AG10803 (cell line): ENCODE results near the gene C9orf78.

Source experiments
- DNase-seq: peaks from one replicate; pipeline ENCODE4 v3.0.0; 2010; ENCODE audit warnings: low read depth
- H3K4me3 ChIP-seq: 2 replicates; pipeline ENCODE4 v1.5.1; 2011; ENCODE audit warnings: mild to moderate bottlenecking, low read length, control low read depth
- TF ChIP-seq, protein P1 (sequence below): conservative IDR thresholded peaks from 2 replicates; pipeline ENCODE4 v1.5.1; 2011; ENCODE audit warnings: mild to moderate bottlenecking, low read length, control low read depth, inconsistent platforms

C9orf78 gene

DNA sequence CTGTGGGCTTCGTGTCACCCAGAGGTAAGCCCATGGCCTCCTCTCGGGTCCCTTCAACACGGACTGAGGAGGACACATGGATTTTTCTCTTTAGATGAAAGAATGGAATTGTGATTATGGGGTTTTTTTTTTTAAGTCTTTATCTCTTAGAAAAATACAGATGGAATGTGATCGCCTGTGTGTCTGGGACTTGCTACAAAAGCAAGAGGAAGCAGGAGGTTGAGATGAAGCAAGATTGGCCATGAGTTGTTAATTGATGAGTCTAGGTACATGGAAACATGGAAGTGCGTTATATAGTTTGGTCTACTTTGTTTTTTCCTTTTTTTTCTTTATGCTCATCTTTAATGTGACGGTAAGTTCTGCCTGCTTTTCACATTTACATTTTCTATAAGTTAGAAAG is 14.8 kb upstream of the C9orf78 start:
- TF ChIP-seq, protein P1, sequence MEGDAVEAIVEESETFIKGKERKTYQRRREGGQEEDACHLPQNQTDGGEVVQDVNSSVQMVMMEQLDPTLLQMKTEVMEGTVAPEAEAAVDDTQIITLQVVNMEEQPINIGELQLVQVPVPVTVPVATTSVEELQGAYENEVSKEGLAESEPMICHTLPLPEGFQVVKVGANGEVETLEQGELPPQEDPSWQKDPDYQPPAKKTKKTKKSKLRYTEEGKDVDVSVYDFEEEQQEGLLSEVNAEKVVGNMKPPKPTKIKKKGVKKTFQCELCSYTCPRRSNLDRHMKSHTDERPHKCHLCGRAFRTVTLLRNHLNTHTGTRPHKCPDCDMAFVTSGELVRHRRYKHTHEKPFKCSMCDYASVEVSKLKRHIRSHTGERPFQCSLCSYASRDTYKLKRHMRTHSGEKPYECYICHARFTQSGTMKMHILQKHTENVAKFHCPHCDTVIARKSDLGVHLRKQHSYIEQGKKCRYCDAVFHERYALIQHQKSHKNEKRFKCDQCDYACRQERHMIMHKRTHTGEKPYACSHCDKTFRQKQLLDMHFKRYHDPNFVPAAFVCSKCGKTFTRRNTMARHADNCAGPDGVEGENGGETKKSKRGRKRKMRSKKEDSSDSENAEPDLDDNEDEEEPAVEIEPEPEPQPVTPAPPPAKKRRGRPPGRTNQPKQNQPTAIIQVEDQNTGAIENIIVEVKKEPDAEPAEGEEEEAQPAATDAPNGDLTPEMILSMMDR, result no peak
- no peak overlapping the region for H3K4me3 ChIP-seq

DNA sequence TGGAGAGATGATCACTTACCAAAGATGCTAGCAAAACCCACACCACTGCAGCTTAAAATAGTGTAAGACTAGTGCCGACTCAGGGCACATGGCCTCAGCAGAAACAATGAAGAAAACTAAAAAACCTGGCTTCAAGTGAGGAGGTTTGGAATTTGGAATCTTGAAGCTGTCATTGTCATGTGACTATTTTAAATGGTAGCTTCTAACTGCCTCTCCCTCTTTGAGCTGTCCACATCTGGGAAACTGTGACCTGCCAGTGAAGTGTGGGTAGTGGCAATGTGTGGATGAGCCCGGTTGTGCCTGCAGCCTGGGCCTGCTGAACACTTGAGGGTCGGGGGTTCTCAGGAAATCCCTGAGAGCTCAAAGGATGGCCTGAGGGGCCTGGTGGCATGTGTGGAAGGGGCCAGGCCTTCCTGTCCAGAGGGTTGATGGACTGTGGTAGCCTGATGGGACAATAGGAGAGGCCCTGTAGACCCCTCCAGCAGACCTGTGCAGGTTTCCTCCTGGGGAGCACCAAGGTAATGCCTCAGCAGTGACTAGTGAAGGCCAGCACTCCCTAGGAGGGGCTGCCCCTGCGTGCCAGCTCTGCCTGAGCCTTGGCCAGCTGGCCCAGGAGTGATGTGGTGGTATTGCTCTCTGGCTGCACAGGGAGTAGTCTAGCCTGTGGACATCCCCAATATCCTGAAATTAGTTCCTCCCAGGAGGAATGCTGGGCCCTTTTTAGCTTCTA is 13.8 kb upstream of the C9orf78 start:
- DNase-seq, result no peak
- TF ChIP-seq, protein P1, result no peak

More for the DNA sequence above, 14.8 kb upstream of the C9orf78 start:
- no peak for DNase-seq

DNA sequence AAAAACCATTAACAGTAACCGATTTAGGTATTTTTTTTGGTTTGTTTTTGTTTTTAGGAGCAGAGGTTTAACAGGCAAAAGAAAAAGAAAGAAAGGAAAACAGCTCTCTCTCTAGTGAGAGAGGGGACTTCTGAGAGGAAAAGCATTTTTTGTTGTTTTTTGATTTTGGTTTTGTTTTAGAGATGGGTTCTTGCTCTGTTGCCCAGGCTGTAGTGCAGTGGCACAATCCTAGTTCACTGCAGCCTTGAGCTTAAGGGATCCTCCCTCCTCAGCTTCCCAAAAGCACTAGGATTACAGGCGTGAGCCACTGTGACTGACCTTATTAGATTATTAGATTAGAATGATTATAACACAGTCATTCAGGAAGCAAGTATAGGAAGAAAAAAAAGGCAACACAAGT is 10.3 kb upstream of the C9orf78 start:
- TF ChIP-seq, protein P1, result no peak
- DNase-seq, result no peak
- no peak overlapping the region for H3K4me3 ChIP-seq

More for the DNA sequence above, 13.8 kb upstream of the C9orf78 start:
- H3K4me3 ChIP-seq, result no peak overlapping the region

DNA sequence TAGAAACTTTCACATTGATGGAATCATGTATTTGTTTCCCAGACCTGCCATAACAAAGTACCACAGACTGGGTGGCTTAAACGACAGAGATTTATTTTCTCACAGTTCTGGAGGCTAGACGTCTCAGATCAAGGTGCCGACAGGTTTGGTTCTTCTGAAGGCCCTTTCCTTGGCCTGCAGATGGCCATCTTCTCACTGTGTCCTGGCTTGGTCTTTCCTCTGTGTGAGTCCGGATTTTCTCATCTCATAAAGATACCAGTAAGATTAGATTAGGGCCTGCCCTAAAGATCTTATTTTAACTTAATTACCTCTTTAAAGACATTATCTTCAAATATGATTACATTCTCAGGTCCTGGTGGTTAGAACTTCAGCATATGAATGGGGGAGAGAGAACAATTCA is 6.0 kb upstream of the C9orf78 start:
- no peak for DNase-seq
- H3K4me3 ChIP-seq, result no peak overlapping the region
- TF ChIP-seq, protein P1, result no peak

DNA sequence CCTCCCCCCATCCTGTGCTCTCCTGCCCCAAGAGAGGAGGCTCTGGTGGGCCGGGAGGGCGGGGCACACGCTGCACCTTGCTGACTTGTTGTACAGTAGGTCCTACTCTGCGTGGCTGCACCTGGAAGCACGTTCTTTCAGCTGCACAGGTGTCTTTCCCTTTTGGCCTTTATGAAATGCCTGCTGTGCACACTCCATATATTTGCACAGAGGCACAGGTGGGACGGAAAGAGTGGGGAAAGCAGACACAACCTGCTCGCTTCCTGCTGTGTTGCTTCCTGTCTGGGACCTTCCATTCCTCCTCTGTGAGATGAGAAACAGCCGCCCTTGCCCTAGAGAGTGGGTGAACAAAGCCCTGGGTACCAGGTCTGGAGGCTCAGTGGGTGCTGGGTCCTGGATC is 5.0 kb upstream of the C9orf78 start:
- TF ChIP-seq, protein P1, result no peak
- DNase-seq, result no peak
- H3K4me3 ChIP-seq, result no peak overlapping the region

DNA sequence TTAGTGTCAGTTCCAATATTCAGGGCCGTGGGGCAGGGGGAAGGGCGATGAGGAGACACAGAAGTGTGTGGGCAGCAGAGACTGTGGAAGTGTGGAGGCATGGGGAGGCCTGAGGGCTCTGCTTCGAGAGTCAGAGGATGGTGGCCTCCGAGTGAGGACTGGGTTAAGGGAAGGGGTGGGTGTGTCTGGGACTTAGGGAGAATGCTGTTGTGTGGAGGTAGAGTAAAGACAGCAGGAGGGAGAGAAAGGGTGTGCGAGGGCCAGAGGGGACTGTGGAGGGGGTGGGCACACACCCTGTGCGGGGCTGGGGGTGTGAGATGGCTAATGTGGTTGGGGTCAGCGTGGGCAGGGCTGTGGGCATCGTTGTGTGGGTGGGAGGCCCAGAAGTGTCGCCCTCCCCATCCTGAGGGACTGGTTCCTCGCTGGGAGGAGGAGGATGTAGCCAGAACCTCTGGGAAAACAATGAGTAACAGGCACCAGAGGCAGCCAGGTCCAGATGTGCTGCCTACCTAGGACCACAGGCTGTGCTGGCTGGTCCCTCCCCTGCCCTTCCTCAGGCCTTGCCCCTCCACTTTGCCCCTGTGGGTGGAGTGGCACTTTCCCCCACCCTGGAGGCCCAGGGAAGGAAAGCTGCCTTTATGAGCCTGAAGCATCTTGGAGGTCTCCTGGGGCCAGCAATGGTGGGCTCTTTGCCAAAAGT is 4.4 kb upstream of the C9orf78 start:
- DNase-seq, result no peak
- TF ChIP-seq, protein P1, result no peak
- no peak overlapping the region for H3K4me3 ChIP-seq
